Osteoblast (primary cell): ENCODE results near the gene TCF12. TPM values are rescaled to one million over a fixed set of nuclear protein-coding genes. Genes with fewer than 3 reads are reported as not detected.
A peak's percentile ranks its signal among the peaks of the same experiment; 100 is the strongest.

Experiments used
- DNase-seq: peaks from one replicate; pipeline ENCODE4 v3.0.0; 2011; ENCODE audit warnings: low spot score, mixed read lengths; ENCODE audit not compliant: insufficient read length; ENCODE audit errors: missing footprints
- H2AFZ ChIP-seq: 2 replicates; pipeline ENCODE4 v1.6.0; 2011; ENCODE audit warnings: mild to moderate bottlenecking, low read length
- H3K27ac ChIP-seq: 2 replicates; pipeline ENCODE4 v1.5.1; 2011; ENCODE audit warnings: mild to moderate bottlenecking, low read depth, low read length, moderate library complexity
- H3K27me3 ChIP-seq: 2 replicates; pipeline ENCODE4 v1.6.0; 2012; ENCODE audit warnings: mild to moderate bottlenecking, control low read depth, inconsistent platforms, low read length, moderate library complexity; ENCODE audit not compliant: insufficient read depth
- H3K36me3 ChIP-seq: 2 replicates; pipeline ENCODE4 v1.5.1; 2011; ENCODE audit warnings: mild to moderate bottlenecking, low read length, control low read depth, moderate library complexity; ENCODE audit not compliant: insufficient read depth
- H3K4me1 ChIP-seq: 2 replicates; pipeline ENCODE4 v1.5.1; 2011; ENCODE audit warnings: mild to moderate bottlenecking, low read length, control low read depth, moderate library complexity; ENCODE audit not compliant: insufficient read depth
- H3K4me2 ChIP-seq: 2 replicates; pipeline ENCODE4 v1.6.0; 2011; ENCODE audit warnings: mild to moderate bottlenecking, low read length; ENCODE audit not compliant: insufficient read depth
- H3K4me3 ChIP-seq: fragments of 200-600 bp; sonication (generic); 3 replicates; pipeline ENCODE4 v1.5.1; 2012; ENCODE audit warnings: mild to moderate bottlenecking, low read length, inconsistent platforms; ENCODE audit not compliant: insufficient read depth
- H3K79me2 ChIP-seq: 2 replicates; pipeline ENCODE4 v1.6.0; 2012; ENCODE audit warnings: mild to moderate bottlenecking, low read length, control low read depth, inconsistent platforms; ENCODE audit not compliant: insufficient read depth
- H3K9me3 ChIP-seq: 2 replicates; pipeline ENCODE4 v1.5.1; 2011; ENCODE audit warnings: low read depth, low read length, control low read depth
- H4K20me1 ChIP-seq: 2 replicates; pipeline ENCODE4 v1.6.0; 2012; ENCODE audit warnings: mild to moderate bottlenecking, low read length, control low read depth; ENCODE audit not compliant: insufficient read depth
- CTCF ChIP-seq: IDR thresholded peaks from 2 replicates; pipeline ENCODE4 v1.5.1; 2011; ENCODE audit warnings: mild to moderate bottlenecking, low read depth, low read length, moderate library complexity; ENCODE audit errors: extremely low read depth
- total RNA-seq: library from RNA; depleted of rRNA; stranded (reverse); fragments of >200 nt; gene quantifications from 2 replicates; pipeline ENCODE4 v1.2.3, GENCODE V29; 2012

TCF12 gene
- total RNA-seq, 1 donor = 86.5 TPM

GRCh38 chr15:56906766-56907165 is 11.7 kb upstream of the TCF12 start:
- H3K4me1 ChIP-seq = no peaks in the 10 kb centered on the region
- H3K27me3 ChIP-seq = no peaks in the 10 kb centered on the region
- H3K9me3 ChIP-seq = no peaks in the 10 kb centered on the region
- no peaks in the 10 kb centered on the region for H3K36me3 ChIP-seq
- no peaks in the 10 kb centered on the region for H3K79me2 ChIP-seq
- H3K4me3 ChIP-seq = no peak overlapping the region
- H4K20me1 ChIP-seq = no peaks in the 10 kb centered on the region
- TF ChIP-seq CTCF = no peak
- DNase-seq = no peak
- peak overlapping the region; percentile 68 for H2AFZ ChIP-seq
- H3K27ac ChIP-seq = no peak overlapping the region
- H3K4me2 ChIP-seq = peak overlapping the region; percentile 11

- Histone ChIP-seq H3K4me1 (peaks cover 9% of the 10 kb centered on the region), H3K36me3 (no peaks in the 10 kb centered on the region), H3K27me3 (no peaks in the 10 kb centered on the region), H3K79me2 (no peaks in the 10 kb centered on the region), H3K27ac (no peak overlapping the region), H2AFZ (no peak overlapping the region), H4K20me1 (no peaks in the 10 kb centered on the region), H3K9me3 (no peaks in the 10 kb centered on the region), H3K4me3 (no peak overlapping the region), H3K4me2 (no peak overlapping the region)
- TF ChIP-seq CTCF = no peak
- no peak for DNase-seq
Measured at GRCh38 chr15:56910801-56911200, 7.6 kb upstream of the TCF12 start.

- peaks cover 15% of the 10 kb centered on the region for H3K4me1 ChIP-seq
- DNase-seq = no peak
- TF ChIP-seq CTCF = no peak
- no peak overlapping the region for H3K27ac ChIP-seq
- no peaks in the 10 kb centered on the region for H3K9me3 ChIP-seq
- no peak overlapping the region for H3K4me3 ChIP-seq
- no peaks in the 10 kb centered on the region for H3K27me3 ChIP-seq
- peak overlapping the region; percentile 18 for H3K4me2 ChIP-seq
- no peaks in the 10 kb centered on the region for H4K20me1 ChIP-seq
- H3K36me3 ChIP-seq = no peaks in the 10 kb centered on the region
- H2AFZ ChIP-seq = peak overlapping the region; percentile 4
- peaks cover 13% of the 10 kb centered on the region for H3K79me2 ChIP-seq
Measured at GRCh38 chr15:56913241-56913640, 5.2 kb upstream of the TCF12 start.

- Histone ChIP-seq H3K4me3 (no peak overlapping the region), H3K79me2 (peaks cover 15% of the 10 kb centered on the region), H4K20me1 (no peaks in the 10 kb centered on the region), H3K27me3 (no peaks in the 10 kb centered on the region), H3K4me1 (peaks cover 15% of the 10 kb centered on the region), H3K9me3 (no peaks in the 10 kb centered on the region), H3K36me3 (no peaks in the 10 kb centered on the region), H3K27ac (no peak overlapping the region), H3K4me2 (peak overlapping the region; percentile 18), H2AFZ (peak overlapping the region; percentile 4)
- peak; percentile 69 for DNase-seq
- no peak for TF ChIP-seq CTCF
Measured at GRCh38 chr15:56913670-56914069, 4.8 kb upstream of the TCF12 start.
